HCT116 (cell line): ENCODE results near the gene SPRED3. TPM values are rescaled to one million over a fixed set of nuclear protein-coding genes. Genes with fewer than 3 reads are reported as not detected.
"Not testable (repeated sequence)": the region's sequence is repeated elsewhere in the genome, so short reads cannot be mapped to it uniquely, and the experiment has no call there.

Experiments
- ATAC-seq: fragments of 200-7000 bp; cut with Tn5 transposase; 2 replicates; pipeline ENCODE4 v1.9.1; 2020; ENCODE audit warnings: mild to moderate bottlenecking, moderate library complexity
- BruUV-seq: library from RNA; stranded (reverse); fragments of 400-500 nt; replicated peaks from 2 replicates; lab custom pipeline; 2021; lab: Mats Ljungman, UMichigan
- CTCF ChIA-PET: fragments of 300-600 bp; sonication (Branson Sonifier 250); formaldehyde crosslinking; loops from one replicate; lab custom pipeline; 2021; ENCODE audit warnings: antibody characterized with exemption; lab: Charles Lee
- POLR2A ChIA-PET: fragments of 300-600, 350-600 bp; sonication (Branson Sonifier 250); formaldehyde crosslinking; loops from one replicate; lab custom pipeline; 2021; ENCODE audit warnings: antibody characterized with exemption; lab: Charles Lee
- RAD21 ChIA-PET, 2 experiments: fragments of 300-600 bp; sonication (Branson Sonifier 250); formaldehyde crosslinking; loops; one replicate each; lab custom pipeline; 2023; ENCODE audit warnings: low total read pairs in 2 of 2; ENCODE audit not compliant: uncharacterized antibody in 2 of 2, unreplicated experiment in 2 of 2, low non-redundant PET in 1 of 2; lab: Charles Lee
- DNase-seq: peaks from one replicate; pipeline ENCODE4 v3.0.0-alpha.2; 2010; ENCODE audit warnings: low read depth, low spot score
- H2AFZ ChIP-seq: fragments of 200-600 bp; shearing (Covaris generic), sonication (generic); 2 replicates; pipeline ENCODE4 v1.6.1; 2017; ENCODE audit warnings: low read depth, mixed run types, mixed read lengths, antibody characterized with exemption, low read length; ENCODE audit not compliant: poor library complexity, severe bottlenecking
- H3K27ac ChIP-seq: 2 replicates; pipeline ENCODE4 v1.5.1; 2012; ENCODE audit warnings: low read depth, low read length
- H3K27me3 ChIP-seq: fragments of 200-600 bp; sonication (generic); 2 replicates; pipeline ENCODE4 v1.6.1; 2016; ENCODE audit warnings: mixed run types, low read length, mixed read lengths; ENCODE audit not compliant: insufficient read depth
- H3K36me3 ChIP-seq, 2 experiments: fragments of 200-500 bp in 1 of 2; fragments of 200-600 bp in 1 of 2; sonication (Bioruptor generic) in 1 of 2; sonication (generic) in 1 of 2; 2 replicates each; pipeline versions ENCODE4 v1.5.1 to v1.6.1; 2014 to 2016; ENCODE audit warnings: low read length in 2 of 2, inconsistent platforms in 1 of 2, mixed read lengths in 1 of 2, mixed run types in 1 of 2; ENCODE audit not compliant: insufficient read depth in 2 of 2, control insufficient read depth in 1 of 2
- H3K4me1 ChIP-seq, 2 experiments: fragments of 200-600 bp in 1 of 2; sonication (generic) in 1 of 2; 2 replicates each; pipeline versions ENCODE4 v1.5.1 to v1.6.1; 2012 to 2017; ENCODE audit warnings: low read length in 2 of 2, inconsistent platforms in 1 of 2, mild to moderate bottlenecking in 1 of 2, mixed read lengths in 1 of 2, mixed run types in 1 of 2, moderate library complexity in 1 of 2; ENCODE audit not compliant: insufficient read depth in 2 of 2, control insufficient read depth in 1 of 2
- H3K4me2 ChIP-seq: fragments of 200-600 bp; sonication (generic); 2 replicates; pipeline ENCODE4 v1.6.1; 2017; ENCODE audit warnings: mixed run types, low read length, mixed read lengths
- H3K4me3 ChIP-seq, 2 experiments: fragments of 200-600 bp in 1 of 2; sonication (generic) in 1 of 2; replicated peaks in 1 of 2; 2 replicates each; pipeline ENCODE4 v1.5.1; 2011 to 2016; ENCODE audit warnings: low read length in 2 of 2, control low read depth in 1 of 2, low read depth in 1 of 2, mild to moderate bottlenecking in 1 of 2, mixed read lengths in 1 of 2, mixed run types in 1 of 2
- H3K79me2 ChIP-seq: fragments of 200-600 bp; sonication (generic); 2 replicates; pipeline ENCODE4 v1.6.1; 2017; ENCODE audit warnings: mild to moderate bottlenecking, mixed run types, low read length, moderate library complexity, mixed read lengths; ENCODE audit not compliant: insufficient read depth
- H3K9ac ChIP-seq: fragments of 200-600 bp; sonication (generic); 2 replicates; pipeline ENCODE4 v1.6.1; 2016; ENCODE audit warnings: low read length, mixed read lengths
- H3K9me2 ChIP-seq: fragments of 200-600 bp; sonication (generic), shearing (Covaris generic); 2 replicates; pipeline ENCODE4 v1.6.1; 2017; ENCODE audit warnings: mixed run types, mild to moderate bottlenecking, moderate library complexity; ENCODE audit not compliant: insufficient read depth
- H3K9me3 ChIP-seq, 2 experiments: fragments of 200-500 bp in 1 of 2; fragments of 200-600 bp in 1 of 2; sonication (Bioruptor generic) in 1 of 2; sonication (generic) in 1 of 2; 2 replicates each; pipeline ENCODE4 v1.6.1; 2014 to 2017; ENCODE audit warnings: low read length in 2 of 2, mixed read lengths in 2 of 2, inconsistent platforms in 1 of 2, low read depth in 1 of 2, mild to moderate bottlenecking in 1 of 2, mixed run types in 1 of 2, moderate library complexity in 1 of 2; ENCODE audit not compliant: control insufficient read depth in 1 of 2, insufficient read depth in 1 of 2
- H4K20me1 ChIP-seq: fragments of 200-600 bp; sonication (generic), shearing (Covaris generic); 2 replicates; pipeline ENCODE4 v1.6.1; 2017; ENCODE audit warnings: mixed run types, mild to moderate bottlenecking, moderate library complexity; ENCODE audit not compliant: insufficient read depth
- ATF3 ChIP-seq: IDR thresholded peaks from 2 replicates; pipeline ENCODE4 v1.6.1; 2012
- ELF1 ChIP-seq: IDR thresholded peaks from 2 replicates; pipeline ENCODE4 v1.6.1; 2012; ENCODE audit warnings: low read depth, borderline replicate concordance
- EZH2 ChIP-seq: fragments of 200-600 bp; sonication (generic); IDR thresholded peaks from 2 replicates; pipeline ENCODE4 v1.6.1; 2017; ENCODE audit warnings: antibody characterized with exemption, mixed run types
- EZH2phosphoT487 ChIP-seq: fragments of 200-600 bp; IDR thresholded peaks from 2 replicates; pipeline ENCODE4 v1.6.1; 2018; ENCODE audit warnings: antibody characterized with exemption, borderline replicate concordance
- FOSL1 ChIP-seq: IDR thresholded peaks from 2 replicates; pipeline ENCODE4 v1.6.1; 2012; ENCODE audit warnings: low read depth
- MAX ChIP-seq: IDR thresholded peaks from 2 replicates; pipeline ENCODE4 v1.6.1; 2012
- POLR2A ChIP-seq: IDR thresholded peaks from 2 replicates; pipeline ENCODE4 v1.7.0; 2011; ENCODE audit warnings: borderline replicate concordance; ENCODE audit not compliant: insufficient read depth, insufficient read length; ENCODE audit errors: extremely low read depth
- POLR2AphosphoS5 ChIP-seq: IDR thresholded peaks from 2 replicates; pipeline ENCODE4 v1.6.1; 2011; ENCODE audit warnings: mild to moderate bottlenecking, low read depth, low read length, moderate library complexity
- REST ChIP-seq: IDR thresholded peaks from 2 replicates; pipeline ENCODE4 v1.6.1; 2012; ENCODE audit warnings: low read depth
- SIN3A ChIP-seq: IDR thresholded peaks from 2 replicates; pipeline ENCODE4 v1.6.1; 2012; ENCODE audit warnings: low read depth
- SP1 ChIP-seq: IDR thresholded peaks from 2 replicates; pipeline ENCODE4 v1.6.1; 2012; ENCODE audit warnings: low read depth
- SRF ChIP-seq: IDR thresholded peaks from 2 replicates; pipeline ENCODE4 v1.6.1; 2012; ENCODE audit warnings: low read depth
- ZBTB33 ChIP-seq: IDR thresholded peaks from 2 replicates; pipeline ENCODE4 v1.6.1; 2011; ENCODE audit warnings: mild to moderate bottlenecking, low read length, moderate library complexity; ENCODE audit not compliant: insufficient replicate concordance; ENCODE audit errors: extremely low read depth
- ZNF274 ChIP-seq: fragments of 200-500 bp; sonication (Bioruptor generic); IDR thresholded peaks from 2 replicates; pipeline ENCODE4 v1.6.1; 2014; ENCODE audit warnings: mild to moderate bottlenecking, low read depth, low read length, inconsistent platforms
- intact Hi-C: fragments of 100-400 bp; cut with micrococcal nuclease; formaldehyde crosslinking; loops from 2 replicates; pipeline ENCODE4 v1.10.0; 2022
- total RNA-seq: library from RNA; stranded (reverse); gene quantifications from one replicate; pipeline ENCODE4 v1.2.1, GENCODE V29; 2021; ENCODE audit not compliant: unreplicated experiment

SPRED3 gene
- total RNA-seq, 1 experiment from 2014 or later, result 3.4 TPM

- Histone ChIP-seq H3K4me3 (no peak overlapping the region), H3K4me1 (peaks cover 2 to 12% of the 10 kb centered on the region in 2 experiments; a peak in 3 of 4 replicates), H2AFZ (no peak overlapping the region), H3K27me3 (no peaks in the 10 kb centered on the region), H3K9me3 (no peaks in the 10 kb centered on the region), H3K27ac (no peak overlapping the region), H3K9ac (no peak overlapping the region), H3K9me2 (no peaks in the 10 kb centered on the region), H3K36me3 (peaks cover 9% of the 10 kb centered on the region in 2 experiments; a peak in 2 of 4 replicates), H4K20me1 (no peaks in the 10 kb centered on the region), H3K79me2 (no peaks in the 10 kb centered on the region), H3K4me2 (no peak overlapping the region)
- intact Hi-C loops, result loop anchor here (10.0 kb wide), 1 partner anchor 105 kb away; no protein-coding TSS in a partner anchor
- DNase-seq (no peak), ATAC-seq (no peak)
- ChIA-PET CTCF (no interaction called here), RAD21 (interaction anchor here in 1 of 2 experiments (0.5 kb wide), 1 partner anchor 147 kb away, joined by 6 read pairs; no protein-coding TSS in a partner anchor), POLR2A (no interaction called here)
- TF ChIP-seq MAX (no peak), ZNF274 (no peak), REST (no peak), POLR2A (no peak), ELF1 (no peak), SIN3A (no peak), SP1 (no peak), ZBTB33 (no peak), POLR2AphosphoS5 (no peak), SRF (no peak), ATF3 (no peak), FOSL1 (no peak), EZH2 (no peak), EZH2phosphoT487 (no peak)
- no TSS peak for BruUV-seq
Observed at GRCh38 chr19:38409631-38410133, 21.2 kb downstream of the SPRED3 start.

GRCh38 chr19:38410407-38410806 is 21.9 kb downstream of the SPRED3 start:
- H2AFZ ChIP-seq, H3K36me3 ChIP-seq, CTCF ChIA-PET, H3K9ac ChIP-seq, BruUV-seq, H3K4me3 ChIP-seq, H3K9me2 ChIP-seq, H3K27ac ChIP-seq, H3K79me2 ChIP-seq, H3K4me2 ChIP-seq, H3K9me3 ChIP-seq, intact Hi-C loops, H3K27me3 ChIP-seq, RAD21 ChIA-PET, H4K20me1 ChIP-seq, ATAC-seq, DNase-seq: not testable (repeated sequence)
- H3K4me1 ChIP-seq, result peaks cover 2 to 12% of the 10 kb centered on the region in 2 experiments; a peak in 3 of 4 replicates
- POLR2A ChIA-PET, result interaction anchor here (0.8 kb wide), 1 partner anchor 10 kb away, joined by 4 read pairs; no protein-coding TSS in a partner anchor
